ENCODE results near the gene ITGA11. TPM values are rescaled to one million over a fixed set of nuclear protein-coding genes. Genes with fewer than 3 reads are reported as not detected.

The ITGA11 gene
- total and polyA plus RNA-seq, 2 donors (not counting 1 experiment from before 2014, with no cell fraction given) = not detected

DNA sequence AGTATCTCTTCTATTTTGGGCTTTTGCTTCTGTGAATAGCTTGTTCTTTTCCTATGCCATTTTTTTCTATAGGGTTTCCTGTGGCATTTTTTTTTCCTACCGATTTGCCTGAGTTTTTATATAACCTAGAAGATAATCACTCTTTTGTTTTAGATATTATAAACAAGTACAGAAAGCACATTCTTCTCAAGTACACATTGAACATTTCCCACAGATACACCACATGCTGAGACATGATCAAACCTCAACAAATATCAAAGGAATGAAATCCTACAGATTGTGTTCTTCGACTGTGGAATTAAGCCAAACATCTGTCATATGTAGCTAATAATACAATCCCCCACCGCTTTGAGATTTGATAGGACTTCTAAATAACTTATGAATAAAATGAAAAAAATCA lies 163.6 kb downstream of the ITGA11 start:
- WGBS (ENCODE audit: insufficient coverage) = no CpG with 5 or more reads among the region's 3 CpGs
- no peaks in the 10 kb centered on the region for H3K4me1 Mint-ChIP-seq
- Histone ChIP-seq H3K27me3 (replicated peaks in 1 of 4; ENCODE audit: control extremely low read depth in 1 of 4, control insufficient read depth in 3 of 4, insufficient read depth in 4 of 4, low read length in 3 of 4) (peaks cover 0 to 19% (median 14%) of the 10 kb centered on the region in 4 experiments), H3K79me2 (ENCODE audit: control insufficient read depth, insufficient read depth, low read length) (no peaks in the 10 kb centered on the region), H3K4me3 (ENCODE audit: control extremely low read depth in 1 of 5, extremely low read depth in 1 of 5, insufficient read depth in 1 of 5, low read depth in 2 of 5, low read length in 4 of 5) (no peak overlapping the region), H3K4me1 (ENCODE audit: control insufficient read depth in 2 of 2, insufficient read depth in 2 of 2, low read length in 2 of 2) (no peaks in the 10 kb centered on the region), H3K9ac (ENCODE audit: low read length) (no peak overlapping the region), H3K4me2 (replicated peaks; ENCODE audit: low read depth, low read length, poor library complexity, severe bottlenecking) (no peak overlapping the region), H3K27ac (ENCODE audit: low read length in 2 of 2) (no peak overlapping the region), H2AFZ (ENCODE audit: insufficient read depth, low read depth, low read length, poor library complexity, severe bottlenecking) (no peak overlapping the region), H4K20me1 (ENCODE audit: control insufficient read depth, insufficient read depth, low read length, poor library complexity, severe bottlenecking) (no peaks in the 10 kb centered on the region), H3K9me3 (ENCODE audit: control extremely low read depth in 1 of 3, control insufficient read depth in 2 of 3, insufficient read depth in 1 of 3, low read length in 2 of 3) (no peaks in the 10 kb centered on the region), H3K36me3 (replicated peaks in 1 of 2; ENCODE audit: control extremely low read depth in 1 of 2, control insufficient read depth in 1 of 2, extremely low read depth in 1 of 2, insufficient read depth in 2 of 2, low read length in 1 of 2) (no peaks in the 10 kb centered on the region)
- no peaks in the 10 kb centered on the region for H3K9me3 Mint-ChIP-seq (ENCODE audit: insufficient read depth)
- H3K27ac Mint-ChIP-seq = no peak overlapping the region
- ChIA-PET CTCF (interaction anchor here (0.9 kb wide), 1 partner anchor 16 kb away, joined by 3 read pairs; no protein-coding TSS in a partner anchor), POLR2A (no interaction called here)
- ATAC-seq (ENCODE audit: low read depth) (no peak), DNase-seq (no peak)
- peaks cover 36% of the 10 kb centered on the region for H3K27me3 Mint-ChIP-seq
- TF ChIP-seq, protein P1, sequence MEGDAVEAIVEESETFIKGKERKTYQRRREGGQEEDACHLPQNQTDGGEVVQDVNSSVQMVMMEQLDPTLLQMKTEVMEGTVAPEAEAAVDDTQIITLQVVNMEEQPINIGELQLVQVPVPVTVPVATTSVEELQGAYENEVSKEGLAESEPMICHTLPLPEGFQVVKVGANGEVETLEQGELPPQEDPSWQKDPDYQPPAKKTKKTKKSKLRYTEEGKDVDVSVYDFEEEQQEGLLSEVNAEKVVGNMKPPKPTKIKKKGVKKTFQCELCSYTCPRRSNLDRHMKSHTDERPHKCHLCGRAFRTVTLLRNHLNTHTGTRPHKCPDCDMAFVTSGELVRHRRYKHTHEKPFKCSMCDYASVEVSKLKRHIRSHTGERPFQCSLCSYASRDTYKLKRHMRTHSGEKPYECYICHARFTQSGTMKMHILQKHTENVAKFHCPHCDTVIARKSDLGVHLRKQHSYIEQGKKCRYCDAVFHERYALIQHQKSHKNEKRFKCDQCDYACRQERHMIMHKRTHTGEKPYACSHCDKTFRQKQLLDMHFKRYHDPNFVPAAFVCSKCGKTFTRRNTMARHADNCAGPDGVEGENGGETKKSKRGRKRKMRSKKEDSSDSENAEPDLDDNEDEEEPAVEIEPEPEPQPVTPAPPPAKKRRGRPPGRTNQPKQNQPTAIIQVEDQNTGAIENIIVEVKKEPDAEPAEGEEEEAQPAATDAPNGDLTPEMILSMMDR (IDR thresholded peaks at IDR 0.05) = no peak
- no peak for TF ChIP-seq EZH2 (IDR thresholded peaks at IDR 0.05; ENCODE audit: borderline replicate concordance, insufficient read depth, low read depth, low read length, poor library complexity, severe bottlenecking)
- intact Hi-C loops (cut with micrococcal nuclease) = no loop called here
- H3K4me3 Mint-ChIP-seq = no peak overlapping the region

DNA sequence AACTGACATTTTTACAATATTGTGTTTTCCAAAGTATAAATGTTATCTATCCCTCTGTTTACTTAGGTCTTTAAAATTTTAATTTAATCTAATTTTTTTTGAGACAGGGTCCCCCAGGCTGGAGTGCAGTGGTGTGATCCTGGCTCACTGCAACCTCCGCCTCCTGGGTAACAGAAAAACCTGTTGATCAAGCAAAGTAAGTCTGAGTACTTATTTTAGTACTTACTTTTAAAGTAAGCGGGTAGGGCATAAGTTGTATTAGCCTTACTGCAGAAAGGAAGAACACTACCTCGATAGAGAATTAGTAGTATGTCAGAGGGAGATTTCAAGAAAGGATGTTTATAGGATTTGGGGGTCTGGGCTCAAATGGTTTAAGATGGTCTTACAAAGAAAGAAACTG lies 166.3 kb downstream of the ITGA11 start:
- no peaks in the 10 kb centered on the region for H3K9me3 Mint-ChIP-seq (ENCODE audit: insufficient read depth)
- 100% methylated on average over 2 of the region's 3 CpGs for WGBS (ENCODE audit: insufficient coverage)
- POLR2A ChIA-PET = no interaction called here
- peaks cover 51% of the 10 kb centered on the region for H3K27me3 Mint-ChIP-seq
- no peak overlapping the region for H3K27ac Mint-ChIP-seq
- no peaks in the 10 kb centered on the region for H3K36me3 ChIP-seq (replicated peaks in 1 of 2; ENCODE audit: control extremely low read depth in 1 of 2, control insufficient read depth in 1 of 2, extremely low read depth in 1 of 2, insufficient read depth in 2 of 2, low read length in 1 of 2)
- CTCF ChIA-PET = no interaction called here
- no peak overlapping the region for H3K4me3 ChIP-seq (ENCODE audit: control extremely low read depth in 1 of 5, extremely low read depth in 1 of 5, insufficient read depth in 1 of 5, low read depth in 2 of 5, low read length in 4 of 5)
- H3K4me1 ChIP-seq (ENCODE audit: control insufficient read depth in 2 of 2, insufficient read depth in 2 of 2, low read length in 2 of 2) = no peaks in the 10 kb centered on the region
- ATAC-seq (ENCODE audit: low read depth) (no peak), DNase-seq (no peak)
- TF ChIP-seq EZH2 (IDR thresholded peaks at IDR 0.05; ENCODE audit: borderline replicate concordance, insufficient read depth, low read depth, low read length, poor library complexity, severe bottlenecking) = no peak
- TF ChIP-seq, protein P1 (IDR thresholded peaks at IDR 0.05) = no peak
- H3K4me1 Mint-ChIP-seq = no peaks in the 10 kb centered on the region
- no peak overlapping the region for H3K4me2 ChIP-seq (replicated peaks; ENCODE audit: low read depth, low read length, poor library complexity, severe bottlenecking)
- H3K27me3 ChIP-seq (replicated peaks in 1 of 4; ENCODE audit: control extremely low read depth in 1 of 4, control insufficient read depth in 3 of 4, insufficient read depth in 4 of 4, low read length in 3 of 4) = peaks cover 0 to 19% (median 17%) of the 10 kb centered on the region in 4 experiments
- no peak overlapping the region for H2AFZ ChIP-seq (ENCODE audit: insufficient read depth, low read depth, low read length, poor library complexity, severe bottlenecking)
- no peaks in the 10 kb centered on the region for H4K20me1 ChIP-seq (ENCODE audit: control insufficient read depth, insufficient read depth, low read length, poor library complexity, severe bottlenecking)
- H3K79me2 ChIP-seq (ENCODE audit: control insufficient read depth, insufficient read depth, low read length) = no peaks in the 10 kb centered on the region
- H3K4me3 Mint-ChIP-seq = no peak overlapping the region
- intact Hi-C loops (cut with micrococcal nuclease) = no loop called here
- no peak overlapping the region for H3K27ac ChIP-seq (ENCODE audit: low read length in 2 of 2)
- no peak overlapping the region for H3K9ac ChIP-seq (ENCODE audit: low read length)
- no peaks in the 10 kb centered on the region for H3K9me3 ChIP-seq (ENCODE audit: control extremely low read depth in 1 of 3, control insufficient read depth in 2 of 3, insufficient read depth in 1 of 3, low read length in 2 of 3)
